ENCODE data around the gene SLC6A6.

Gene SLC6A6

GRCh38 chr3:14461748-14462324 lies 59.4 kb downstream of the SLC6A6 start:
- H3K9ac ChIP-seq (ENCODE audit: low read length): no peak overlapping the region
- no peak overlapping the region for H3K4me3 ChIP-seq (ENCODE audit: low read length)
- no peaks in the 10 kb centered on the region for H3K9me3 ChIP-seq (ENCODE audit: control insufficient read depth, low read depth, low read length)
- H3K27me3 ChIP-seq (ENCODE audit: control insufficient read depth, insufficient read depth, low read length): no peaks in the 10 kb centered on the region
- peaks cover 15% of the 10 kb centered on the region for H3K4me1 ChIP-seq (ENCODE audit: control insufficient read depth, low read depth, low read length)
- H3K36me3 ChIP-seq (ENCODE audit: control insufficient read depth, low read depth, low read length): peaks cover 26% of the 10 kb centered on the region
- H3K27ac ChIP-seq (ENCODE audit: low read length): no peak overlapping the region

GRCh38 chr3:14462738-14463137 lies 60.3 kb downstream of the SLC6A6 start:
- H3K27me3 ChIP-seq (ENCODE audit: control insufficient read depth, insufficient read depth, low read length): no peaks in the 10 kb centered on the region
- no peak overlapping the region for H3K4me3 ChIP-seq (ENCODE audit: low read length)
- H3K9ac ChIP-seq (ENCODE audit: low read length): no peak overlapping the region
- no peak overlapping the region for H3K27ac ChIP-seq (ENCODE audit: low read length)
- H3K4me1 ChIP-seq (ENCODE audit: control insufficient read depth, low read depth, low read length): peaks cover 10% of the 10 kb centered on the region
- peaks cover 33% of the 10 kb centered on the region for H3K36me3 ChIP-seq (ENCODE audit: control insufficient read depth, low read depth, low read length)
- H3K9me3 ChIP-seq (ENCODE audit: control insufficient read depth, low read depth, low read length): no peaks in the 10 kb centered on the region

- Histone ChIP-seq H3K9me3 (ENCODE audit: control insufficient read depth, low read depth, low read length) (no peaks in the 10 kb centered on the region), H3K9ac (ENCODE audit: low read length) (no peak overlapping the region), H3K27ac (ENCODE audit: low read length) (no peak overlapping the region), H3K4me1 (ENCODE audit: control insufficient read depth, low read depth, low read length) (peaks cover 3% of the 10 kb centered on the region), H3K4me3 (ENCODE audit: low read length) (no peak overlapping the region), H3K27me3 (ENCODE audit: control insufficient read depth, insufficient read depth, low read length) (no peaks in the 10 kb centered on the region), H3K36me3 (ENCODE audit: control insufficient read depth, low read depth, low read length) (peaks cover 35% of the 10 kb centered on the region)
Observed at GRCh38 chr3:14463330-14464140, 61.1 kb downstream of the SLC6A6 start.

- Histone ChIP-seq H3K9me3 (ENCODE audit: control insufficient read depth, low read depth, low read length) (no peaks in the 10 kb centered on the region), H3K36me3 (ENCODE audit: control insufficient read depth, low read depth, low read length) (peaks cover 39% of the 10 kb centered on the region), H3K9ac (ENCODE audit: low read length) (no peak overlapping the region), H3K27me3 (ENCODE audit: control insufficient read depth, insufficient read depth, low read length) (no peaks in the 10 kb centered on the region), H3K4me3 (ENCODE audit: low read length) (no peak overlapping the region), H3K4me1 (ENCODE audit: control insufficient read depth, low read depth, low read length) (peaks cover 3% of the 10 kb centered on the region), H3K27ac (ENCODE audit: low read length) (no peak overlapping the region)
Observed at GRCh38 chr3:14464141-14464465, 61.7 kb downstream of the SLC6A6 start.

GRCh38 chr3:14464521-14464920 lies 62.1 kb downstream of the SLC6A6 start:
- Histone ChIP-seq H3K9me3 (ENCODE audit: control insufficient read depth, low read depth, low read length) (no peaks in the 10 kb centered on the region), H3K36me3 (ENCODE audit: control insufficient read depth, low read depth, low read length) (peaks cover 39% of the 10 kb centered on the region), H3K9ac (ENCODE audit: low read length) (no peak overlapping the region), H3K4me3 (ENCODE audit: low read length) (no peak overlapping the region), H3K4me1 (ENCODE audit: control insufficient read depth, low read depth, low read length) (peaks cover 3% of the 10 kb centered on the region), H3K27me3 (ENCODE audit: control insufficient read depth, insufficient read depth, low read length) (no peaks in the 10 kb centered on the region), H3K27ac (ENCODE audit: low read length) (no peak overlapping the region)

GRCh38 chr3:14465425-14465824 lies 63.0 kb downstream of the SLC6A6 start:
- H3K9ac ChIP-seq (ENCODE audit: low read length): no peak overlapping the region
- no peak overlapping the region for H3K4me3 ChIP-seq (ENCODE audit: low read length)
- H3K27ac ChIP-seq (ENCODE audit: low read length): no peak overlapping the region
- no peaks in the 10 kb centered on the region for H3K27me3 ChIP-seq (ENCODE audit: control insufficient read depth, insufficient read depth, low read length)
- H3K9me3 ChIP-seq (ENCODE audit: control insufficient read depth, low read depth, low read length): no peaks in the 10 kb centered on the region
- peaks cover 3% of the 10 kb centered on the region for H3K4me1 ChIP-seq (ENCODE audit: control insufficient read depth, low read depth, low read length)
- peaks cover 42% of the 10 kb centered on the region for H3K36me3 ChIP-seq (ENCODE audit: control insufficient read depth, low read depth, low read length)

- H3K4me1 ChIP-seq (ENCODE audit: control insufficient read depth, low read depth, low read length): peaks cover 3% of the 10 kb centered on the region
- H3K27me3 ChIP-seq (ENCODE audit: control insufficient read depth, insufficient read depth, low read length): no peaks in the 10 kb centered on the region
- no peak overlapping the region for H3K9ac ChIP-seq (ENCODE audit: low read length)
- H3K36me3 ChIP-seq (ENCODE audit: control insufficient read depth, low read depth, low read length): peaks cover 43% of the 10 kb centered on the region
- H3K9me3 ChIP-seq (ENCODE audit: control insufficient read depth, low read depth, low read length): no peaks in the 10 kb centered on the region
- no peak overlapping the region for H3K4me3 ChIP-seq (ENCODE audit: low read length)
- H3K27ac ChIP-seq (ENCODE audit: low read length): no peak overlapping the region
Observed at GRCh38 chr3:14466179-14466903, 63.9 kb downstream of the SLC6A6 start.

GRCh38 chr3:14467814-14468620 lies 65.6 kb downstream of the SLC6A6 start:
- H3K4me1 ChIP-seq (ENCODE audit: control insufficient read depth, low read depth, low read length): no peaks in the 10 kb centered on the region
- H3K4me3 ChIP-seq (ENCODE audit: low read length): no peak overlapping the region
- H3K9ac ChIP-seq (ENCODE audit: low read length): no peak overlapping the region
- H3K27ac ChIP-seq (ENCODE audit: low read length): no peak overlapping the region
- no peaks in the 10 kb centered on the region for H3K9me3 ChIP-seq (ENCODE audit: control insufficient read depth, low read depth, low read length)
- H3K27me3 ChIP-seq (ENCODE audit: control insufficient read depth, insufficient read depth, low read length): no peaks in the 10 kb centered on the region
- peaks cover 42% of the 10 kb centered on the region for H3K36me3 ChIP-seq (ENCODE audit: control insufficient read depth, low read depth, low read length)

GRCh38 chr3:14468621-14468981 lies 66.2 kb downstream of the SLC6A6 start:
- Histone ChIP-seq H3K9me3 (ENCODE audit: control insufficient read depth, low read depth, low read length) (no peaks in the 10 kb centered on the region), H3K27ac (ENCODE audit: low read length) (no peak overlapping the region), H3K9ac (ENCODE audit: low read length) (no peak overlapping the region), H3K4me3 (ENCODE audit: low read length) (no peak overlapping the region), H3K4me1 (ENCODE audit: control insufficient read depth, low read depth, low read length) (no peaks in the 10 kb centered on the region), H3K36me3 (ENCODE audit: control insufficient read depth, low read depth, low read length) (peaks cover 44% of the 10 kb centered on the region), H3K27me3 (ENCODE audit: control insufficient read depth, insufficient read depth, low read length) (no peaks in the 10 kb centered on the region)

GRCh38 chr3:14470461-14470860 lies 68.1 kb downstream of the SLC6A6 start:
- Histone ChIP-seq H3K27ac (ENCODE audit: low read length) (no peak overlapping the region), H3K4me3 (ENCODE audit: low read length) (no peak overlapping the region), H3K27me3 (ENCODE audit: control insufficient read depth, insufficient read depth, low read length) (no peaks in the 10 kb centered on the region), H3K9ac (ENCODE audit: low read length) (no peak overlapping the region), H3K36me3 (ENCODE audit: control insufficient read depth, low read depth, low read length) (peaks cover 48% of the 10 kb centered on the region), H3K4me1 (ENCODE audit: control insufficient read depth, low read depth, low read length) (no peaks in the 10 kb centered on the region), H3K9me3 (ENCODE audit: control insufficient read depth, low read depth, low read length) (no peaks in the 10 kb centered on the region)

GRCh38 chr3:14471016-14471415 lies 68.6 kb downstream of the SLC6A6 start:
- Histone ChIP-seq H3K4me3 (ENCODE audit: low read length) (no peak overlapping the region), H3K36me3 (ENCODE audit: control insufficient read depth, low read depth, low read length) (peaks cover 52% of the 10 kb centered on the region), H3K9ac (ENCODE audit: low read length) (no peak overlapping the region), H3K9me3 (ENCODE audit: control insufficient read depth, low read depth, low read length) (no peaks in the 10 kb centered on the region), H3K27ac (ENCODE audit: low read length) (no peak overlapping the region), H3K27me3 (ENCODE audit: control insufficient read depth, insufficient read depth, low read length) (no peaks in the 10 kb centered on the region), H3K4me1 (ENCODE audit: control insufficient read depth, low read depth, low read length) (no peaks in the 10 kb centered on the region)
